K562 (cell line): ENCODE measurements around the gene CGNL1. TPM values are rescaled to one million over a fixed set of nuclear protein-coding genes. Genes with fewer than 3 reads are reported as not detected.
A peak's percentile ranks its signal among the peaks of the same experiment; 100 is the strongest.

ENCODE experiments used
- ELF2 ChIP-seq: fragments of 250-450 bp; sonication (Bioruptor Pico); IDR thresholded peaks from 2 replicates; pipeline ENCODE4 v1.5.0; 2021; ENCODE audit warnings: mild to moderate bottlenecking
- FOXO4 ChIP-seq: fragments of 450-650 bp; formaldehyde crosslinking; IDR thresholded peaks from 2 replicates; pipeline ENCODE4 v1.4.0; 2020; ENCODE audit warnings: mild to moderate bottlenecking, moderate library complexity
- GATAD2B ChIP-seq: fragments of 450-650 bp; IDR thresholded peaks from 2 replicates; pipeline ENCODE4 v1.6.1; 2017; ENCODE audit warnings: mild to moderate bottlenecking, borderline replicate concordance
- ILF3 ChIP-seq: fragments of 450-650 bp; IDR thresholded peaks from 2 replicates; pipeline ENCODE4 v1.6.1; 2018; ENCODE audit warnings: antibody characterized with exemption, mild to moderate bottlenecking, moderate library complexity, borderline replicate concordance
- JUNB ChIP-seq: fragments of 450-650 bp; formaldehyde crosslinking; conservative IDR thresholded peaks from 2 replicates; pipeline ENCODE4 v1.4.0; 2020; ENCODE audit warnings: mild to moderate bottlenecking
- JUND ChIP-seq, 2 experiments: IDR thresholded peaks; 2 replicates in 1 of 2; 3 replicates in 1 of 2; pipeline ENCODE4 v1.6.1; 2011; ENCODE audit warnings: borderline replicate concordance in 2 of 2, low read depth in 2 of 2, low read length in 2 of 2, improper control_type of control experiment in 1 of 2, missing biosample characterization in 1 of 2, missing genetic modification characterization in 1 of 2, missing genetic modification reagents in 1 of 2
- NEUROD1 ChIP-seq: fragments of 150-350 bp; IDR thresholded peaks from 2 replicates; pipeline ENCODE4 v1.6.1; 2014; ENCODE audit warnings: borderline replicate concordance, low read length, low read depth; ENCODE audit not compliant: partially characterized antibody
- NR0B1 ChIP-seq: fragments of 450-650 bp; IDR thresholded peaks from one replicate; pipeline ENCODE4 v1.6.1; 2018; ENCODE audit warnings: mild to moderate bottlenecking, moderate library complexity; ENCODE audit not compliant: partially characterized antibody
- STAT5B ChIP-seq: fragments of 250-450 bp; sonication (Bioruptor Pico); IDR thresholded peaks from 2 replicates; pipeline ENCODE4 v1.8.0; 2021; ENCODE audit warnings: mild to moderate bottlenecking, inconsistent platforms
- TAL1 ChIP-seq: fragments of 450-650 bp; IDR thresholded peaks from 2 replicates; pipeline ENCODE4 v1.6.1; 2016; ENCODE audit warnings: mild to moderate bottlenecking
- THRAP3 ChIP-seq: fragments of 450-650 bp; IDR thresholded peaks from 2 replicates; pipeline ENCODE4 v1.6.1; 2016; ENCODE audit warnings: mild to moderate bottlenecking, inconsistent platforms, borderline replicate concordance
- TRIM25 ChIP-seq: fragments of 450-650 bp; IDR thresholded peaks from 2 replicates; pipeline ENCODE4 v1.7.0; 2016; ENCODE audit warnings: borderline replicate concordance
- TSHZ1 ChIP-seq: fragments of 250-450 bp; sonication (Bioruptor Pico); IDR thresholded peaks from 2 replicates; pipeline ENCODE4 v1.4.0; 2020; ENCODE audit warnings: mild to moderate bottlenecking, moderate library complexity
- USF1 ChIP-seq: sonication (generic); formaldehyde crosslinking; IDR thresholded peaks from 2 replicates; pipeline ENCODE4 v1.9.0; 2022; ENCODE audit warnings: mild to moderate bottlenecking, missing genetic modification reagents
- ZEB2 ChIP-seq: fragments of 450-650 bp; IDR thresholded peaks from 2 replicates; pipeline ENCODE4 v1.6.1; 2016
- ZFX ChIP-seq: sonication (generic); formaldehyde crosslinking; IDR thresholded peaks from 2 replicates; pipeline ENCODE4 v1.8.0; 2022; ENCODE audit warnings: mild to moderate bottlenecking, missing genetic modification reagents, moderate library complexity
- ZNF830 ChIP-seq: fragments of 250-450 bp; sonication (Bioruptor Pico); IDR thresholded peaks from 2 replicates; pipeline ENCODE4 v1.5.0; 2021; ENCODE audit warnings: mild to moderate bottlenecking
- polyA plus RNA-seq, 8 experiments: library from polyadenylated mRNA; depleted of rRNA in 4 of 8; stranded (reverse) in 5 of 8; unstranded in 3 of 8; fragments of >200 nt; fragmentation: Nextera tagmentation in 2 of 8; fragmentation: Illumina TruSeq in 1 of 8; extraction: Ambion mirVana in 2 of 8; extraction: Trizol in 1 of 8; gene quantifications; 2 replicates each; pipeline versions ENCODE4 v1.2.1 to v1.2.3, GENCODE V29; 2011 to 2014; ENCODE audit warnings: inconsistent platforms in 1 of 8, missing spikeins in 1 of 8
- total RNA-seq, 7 experiments: library from RNA; depleted of rRNA in 6 of 7; stranded (reverse); fragments of >200 nt in 6 of 7; fragmentation: Illumina TruSeq in 2 of 7; extraction: Trizol in 2 of 7; gene quantifications; 2 replicates each; pipeline versions ENCODE4 v1.2.1 to v1.2.3, GENCODE V29; 2011 to 2021; ENCODE audit warnings: low replicate concordance in 1 of 7
- TF ChIP-seq, protein P1 (sequence below): fragments of 450-650 bp; formaldehyde crosslinking; IDR thresholded peaks from 2 replicates; pipeline ENCODE4 v1.4.0; 2020; ENCODE audit warnings: mild to moderate bottlenecking, moderate library complexity

CGNL1 gene
- total and polyA plus RNA-seq, 9 of the 15 experiments (the other 6 are each of a cell fraction or from before 2014, with no cell fraction given) = 0.01 to 0.07 TPM; not detected in 7

DNA sequence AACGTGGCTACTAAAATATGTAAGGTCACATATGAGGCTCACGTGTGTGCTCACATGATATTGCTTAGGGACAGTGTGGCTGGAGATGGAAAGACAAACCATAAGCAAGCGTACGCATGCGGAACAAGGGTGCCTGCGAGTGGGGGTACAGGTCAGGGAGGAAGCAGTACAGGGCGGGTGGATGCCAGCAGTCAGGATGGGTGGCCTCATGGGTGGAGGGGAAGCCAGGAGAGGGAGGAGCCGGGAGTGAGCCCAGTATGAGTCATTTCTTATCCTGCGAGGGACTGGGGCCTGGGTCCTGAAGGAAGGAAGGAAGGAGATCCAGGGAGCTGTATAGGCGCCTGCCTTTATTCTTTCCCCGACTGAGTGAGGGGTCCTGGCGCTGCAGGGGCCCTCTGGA is 42.0 kb upstream of the CGNL1 start (continued):
- TF ChIP-seq TAL1 (no peak), ZEB2 (no peak), JUND (IDR thresholded peaks at IDR 0.05; ENCODE audit: borderline replicate concordance, low read depth, low read length) (peak; percentile 93), JUND (tag; IDR thresholded peaks at IDR 0.05; ENCODE audit: borderline replicate concordance, low read depth, low read length) (peak; percentile 87; the same call in 2 of the 3 replicates), STAT5B (CRISPR knock-in tag) (no peak), ELF2 (no peak), FOXO4 (CRISPR knock-in tag) (no peak), GATAD2B (no peak), ZNF830 (no peak), NEUROD1 (no peak), ILF3 (no peak), THRAP3 (no peak), TRIM25 (no peak), TSHZ1 (CRISPR knock-in tag) (no peak), USF1 (peak; percentile 41; the same call in 1 of the 2 replicates), ZFX (peak; percentile 32; the same call in 1 of the 2 replicates), JUNB (CRISPR knock-in tag) (no peak), NR0B1 (no peak)
- TF ChIP-seq, protein P1, sequence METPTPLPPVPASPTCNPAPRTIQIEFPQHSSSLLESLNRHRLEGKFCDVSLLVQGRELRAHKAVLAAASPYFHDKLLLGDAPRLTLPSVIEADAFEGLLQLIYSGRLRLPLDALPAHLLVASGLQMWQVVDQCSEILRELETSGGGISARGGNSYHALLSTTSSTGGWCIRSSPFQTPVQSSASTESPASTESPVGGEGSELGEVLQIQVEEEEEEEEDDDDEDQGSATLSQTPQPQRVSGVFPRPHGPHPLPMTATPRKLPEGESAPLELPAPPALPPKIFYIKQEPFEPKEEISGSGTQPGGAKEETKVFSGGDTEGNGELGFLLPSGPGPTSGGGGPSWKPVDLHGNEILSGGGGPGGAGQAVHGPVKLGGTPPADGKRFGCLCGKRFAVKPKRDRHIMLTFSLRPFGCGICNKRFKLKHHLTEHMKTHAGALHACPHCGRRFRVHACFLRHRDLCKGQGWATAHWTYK (CRISPR knock-in tag) = no peak
